ENCODE results near the gene LZTS2.

The LZTS2 gene

DNA sequence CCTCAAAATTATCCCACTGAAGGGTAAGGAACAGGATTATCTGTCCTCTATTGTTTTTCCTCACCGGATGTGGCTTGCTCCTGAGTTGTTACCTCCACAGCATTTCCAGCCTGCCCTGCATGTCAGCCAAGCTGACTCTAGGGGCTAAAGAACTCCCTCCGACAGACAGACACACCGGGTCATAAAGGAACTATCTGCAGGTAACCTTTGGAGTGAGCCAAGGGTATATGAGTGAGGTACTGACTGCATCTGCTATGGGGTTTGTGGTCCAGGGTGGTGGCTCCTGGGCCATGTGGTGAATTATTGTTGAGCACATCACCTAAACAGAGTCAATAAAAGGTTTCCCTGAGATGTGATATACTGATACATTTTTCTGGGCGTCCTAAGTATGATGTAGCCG is 55.3 kb downstream of the LZTS2 start:
- no peak for DNase-seq (ENCODE audit: low spot score)

DNA sequence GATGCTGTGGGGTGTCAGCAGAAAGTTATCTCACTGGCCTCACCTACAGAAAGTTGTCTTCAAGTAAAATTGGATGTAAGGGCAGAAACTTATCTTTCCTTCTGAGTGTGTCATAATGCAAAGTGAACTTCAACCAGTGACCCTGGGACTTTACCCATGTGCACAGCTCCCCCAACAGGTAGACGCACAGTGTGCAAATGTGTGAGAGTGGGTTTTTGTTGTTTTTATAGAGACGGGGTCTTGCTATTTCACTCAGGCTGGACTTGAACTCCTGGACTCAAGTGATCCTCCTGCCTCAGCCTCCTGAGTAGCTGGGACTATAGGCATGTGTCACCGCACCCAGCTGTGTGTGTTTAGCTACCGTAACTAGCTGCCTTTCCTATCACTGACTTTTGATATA is 55.8 kb downstream of the LZTS2 start:
- DNase-seq (ENCODE audit: low spot score): no peak

DNA sequence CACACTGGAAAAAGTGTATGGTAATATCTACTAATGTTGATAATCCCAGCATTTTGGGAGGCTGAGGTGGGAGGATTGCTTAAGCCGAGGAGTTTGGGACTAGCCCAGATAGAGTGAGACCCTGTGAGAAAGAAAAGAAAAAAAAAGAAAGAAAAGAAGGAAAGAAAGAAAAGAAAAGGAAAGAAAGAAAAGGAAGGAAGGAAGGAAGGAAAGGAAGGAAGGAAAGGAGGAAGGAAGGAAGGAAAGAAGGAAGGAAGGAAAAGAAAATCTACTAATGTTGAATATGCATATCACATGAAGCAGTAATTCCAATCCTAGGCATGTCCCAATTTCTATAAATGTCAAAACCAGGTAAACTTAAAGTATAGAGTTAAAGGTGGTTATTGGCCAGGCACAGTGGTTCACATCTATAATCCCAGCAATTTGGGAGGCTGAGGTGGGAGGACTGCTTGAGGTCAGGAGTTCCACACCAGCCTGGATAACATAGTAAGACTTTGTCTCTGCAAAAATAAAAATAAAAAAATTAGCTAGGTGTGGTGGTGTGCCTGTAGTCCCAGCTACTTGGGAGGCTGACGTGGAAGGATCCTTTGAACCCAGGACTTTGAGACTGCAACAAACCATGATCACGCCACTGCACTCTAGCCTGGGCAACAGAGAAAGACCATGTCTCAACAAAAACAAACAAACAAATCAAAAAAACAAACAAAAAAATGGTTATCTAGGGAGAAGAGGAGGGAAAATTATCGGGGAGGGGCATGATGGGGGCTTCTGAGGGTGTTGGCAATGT is 57.0 kb downstream of the LZTS2 start:
- no peak for DNase-seq (ENCODE audit: low spot score)

All from CD4-positive, alpha-beta T cell treated with Interleukin-6 at 100 ng/mL for 8 hours (primary cell).